Stimulated activated CD8-positive, alpha-beta memory T cell treated with anti-CD3 and anti-CD28 coated beads, Interleukin-15, amount 100 ng/mL, for 24 hours (primary cell): ENCODE data around the gene GCLM.
A peak's percentile ranks its signal among the peaks of the same experiment; 100 is the strongest.
"Not testable (repeated sequence)": the region's sequence is repeated elsewhere in the genome, so short reads cannot be mapped to it uniquely, and the experiment has no call there.

Experiments used
- DNase-seq: peaks from one replicate; pipeline ENCODE4 v3.0.0-alpha.2; 2020; ENCODE audit warnings: low read depth

Gene GCLM

DNA sequence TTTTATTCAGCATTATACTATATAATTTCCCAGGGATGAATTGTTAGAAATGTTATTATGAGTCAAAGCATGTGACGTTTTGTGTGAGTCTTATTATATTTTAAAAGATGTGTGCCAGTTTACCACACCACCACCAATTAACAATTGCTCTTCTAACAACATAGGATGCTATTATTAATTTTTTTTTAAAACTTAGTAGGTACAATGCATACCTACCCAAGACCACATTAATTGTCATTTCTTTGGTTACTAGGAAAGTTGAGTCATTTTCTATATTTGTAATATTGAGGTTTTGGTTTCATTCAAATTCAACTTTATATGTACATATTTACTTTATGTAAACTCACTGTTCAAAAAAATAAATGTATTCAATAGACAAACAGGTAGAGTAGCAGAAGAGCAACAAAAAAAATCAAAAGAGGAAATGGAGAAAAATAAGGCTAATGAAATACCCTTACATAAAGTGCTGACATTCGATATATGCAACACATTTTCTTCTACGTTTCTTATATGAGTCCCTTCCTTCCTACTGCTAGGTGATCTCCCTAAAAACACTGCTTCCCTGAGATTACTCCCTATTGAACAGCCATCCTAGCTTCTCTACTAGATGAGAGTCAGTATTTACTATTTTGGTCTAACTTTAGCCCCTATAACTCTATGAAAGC lies 9.6 kb downstream of the GCLM start:
- no peak for DNase-seq

DNA sequence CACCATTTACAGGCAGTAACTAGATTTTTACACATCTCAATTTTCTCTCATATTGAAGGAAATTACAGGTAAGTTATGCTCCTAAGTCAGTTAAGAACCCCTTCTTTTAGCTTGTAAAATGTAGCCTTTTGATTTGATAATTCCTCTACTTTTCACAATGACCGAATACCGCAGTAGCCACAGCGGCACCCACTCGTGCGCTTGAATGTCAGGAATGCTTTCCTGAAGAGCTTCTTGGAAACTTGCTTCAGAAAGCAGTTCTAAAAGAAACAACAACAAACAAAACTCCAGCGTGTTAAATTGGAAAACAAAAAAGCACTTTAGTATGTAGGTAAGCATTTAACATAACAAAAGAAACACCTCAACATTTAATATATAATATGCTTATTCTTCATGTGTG lies 20.3 kb downstream of the GCLM start:
- DNase-seq, result no peak

DNA sequence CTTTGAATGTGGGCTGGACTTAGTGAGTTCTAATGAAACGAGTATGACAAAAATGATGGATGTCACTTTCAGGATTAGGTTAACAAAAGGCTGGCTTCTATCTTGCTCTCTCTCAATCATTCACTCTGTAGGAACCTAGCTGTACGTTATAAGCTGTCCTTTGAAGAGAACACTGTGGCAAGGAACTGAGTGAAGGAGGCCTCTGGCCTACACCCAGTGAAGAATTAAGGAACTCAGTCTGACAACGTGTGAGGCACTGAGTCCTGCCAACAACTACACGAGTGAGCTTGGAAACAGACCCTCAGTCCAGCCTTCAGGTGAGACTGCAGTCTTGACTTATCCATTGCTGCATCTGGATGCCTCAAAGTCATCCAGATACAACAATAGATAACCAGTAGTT lies 27.0 kb downstream of the GCLM start:
- DNase-seq, result no peak

DNA sequence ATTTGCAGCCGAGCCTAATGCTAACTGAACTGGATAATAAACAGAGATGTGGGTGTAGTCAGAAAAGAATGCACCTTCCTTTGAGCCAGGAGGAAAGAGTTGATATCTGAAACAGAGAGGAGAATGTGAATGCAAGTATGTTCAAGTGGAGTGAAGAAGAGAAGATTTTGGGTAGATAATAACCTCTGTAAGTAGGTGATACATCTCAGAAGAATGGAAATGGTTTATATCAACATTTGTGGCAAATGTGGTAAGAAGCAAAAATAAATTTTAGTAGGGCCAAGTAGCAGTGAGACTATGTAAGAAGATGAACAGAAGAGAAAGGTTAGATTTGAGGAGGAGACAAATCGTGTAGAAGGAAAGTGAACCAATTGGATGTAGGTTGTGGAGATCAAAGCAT lies 28.5 kb downstream of the GCLM start:
- DNase-seq, result no peak

DNA sequence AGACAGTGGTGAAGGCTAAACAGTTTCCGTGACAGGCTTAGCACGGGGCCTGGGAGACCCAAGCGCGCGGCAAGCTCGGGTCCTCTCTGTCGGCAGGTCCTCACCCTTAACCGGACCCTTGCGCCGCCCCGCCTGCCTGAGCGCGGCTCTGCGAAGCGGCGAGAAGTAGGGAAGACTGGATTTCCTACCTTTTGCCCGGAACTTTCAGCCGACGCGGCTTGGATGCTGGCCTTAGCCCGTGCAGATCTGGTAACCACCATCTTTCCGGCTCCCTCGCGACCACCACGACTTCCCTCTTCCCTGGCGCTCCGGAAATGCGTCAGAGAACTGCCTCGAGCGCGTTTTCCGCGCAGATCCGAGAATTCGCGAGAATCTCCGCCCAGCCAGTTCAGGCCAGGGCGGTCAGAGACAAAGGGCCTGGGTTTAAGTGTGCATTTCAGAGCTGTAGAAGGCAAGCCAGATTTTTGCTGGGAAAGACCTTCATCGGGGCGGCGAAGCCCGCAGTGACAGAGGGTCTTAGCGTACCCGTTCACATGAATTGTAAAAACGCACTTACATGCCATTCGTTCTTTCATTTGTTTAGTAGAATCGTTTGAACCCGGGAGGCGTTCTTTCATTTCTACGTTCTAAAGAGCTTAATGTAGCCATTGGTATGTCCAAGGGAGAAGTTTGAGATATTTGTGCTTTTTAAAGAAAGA lies 30.2 kb downstream of the GCLM start, which contains the start of gene DNTTIP2:
TSS of gene DNTTIP2 (minus strand) at position 318 of the 698 bp plus-strand sequence. CDS start at position 260, 58 bp downstream.
- DNase-seq, result peak; percentile 65

DNA sequence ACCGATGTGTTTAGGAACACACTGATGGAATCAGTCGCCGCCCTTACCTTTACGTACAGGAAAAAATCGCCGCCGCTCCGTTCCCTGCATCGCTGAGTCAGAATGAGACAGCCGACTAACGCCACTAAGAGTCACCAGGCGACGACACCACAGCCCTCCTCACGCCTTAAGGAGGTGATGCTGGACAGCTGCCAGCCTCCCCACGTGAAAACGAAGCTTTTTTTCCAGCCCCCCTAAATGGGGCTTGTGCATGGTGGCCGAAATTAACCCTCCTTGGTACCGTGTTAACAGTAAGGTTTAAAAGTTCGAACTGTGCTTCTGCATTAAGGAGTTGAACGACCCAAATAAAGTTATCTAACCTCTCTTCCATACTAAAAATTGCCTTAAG lies 30.7 kb downstream of the GCLM start:
- DNase-seq, result peak; percentile 28

DNA sequence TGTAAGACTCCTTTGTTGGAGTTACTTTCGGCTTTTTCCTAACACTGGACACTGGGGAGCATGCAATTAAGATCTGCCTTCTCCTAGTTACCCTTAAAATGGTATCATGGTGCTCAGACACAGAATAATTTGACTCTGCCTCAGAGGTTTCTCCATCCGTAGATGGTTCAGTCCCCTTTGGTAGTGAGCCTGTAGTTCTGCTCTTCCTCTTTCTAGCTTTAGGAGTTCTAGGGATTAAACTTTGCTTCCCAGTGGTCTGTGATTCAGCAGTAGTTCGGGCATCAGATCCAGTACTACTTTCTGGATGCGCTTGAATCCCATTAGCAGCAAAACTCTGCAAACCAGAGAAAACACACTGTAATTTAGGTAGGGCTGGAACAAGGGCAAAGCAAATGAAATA lies 31.7 kb downstream of the GCLM start:
- DNase-seq, result no peak

DNA sequence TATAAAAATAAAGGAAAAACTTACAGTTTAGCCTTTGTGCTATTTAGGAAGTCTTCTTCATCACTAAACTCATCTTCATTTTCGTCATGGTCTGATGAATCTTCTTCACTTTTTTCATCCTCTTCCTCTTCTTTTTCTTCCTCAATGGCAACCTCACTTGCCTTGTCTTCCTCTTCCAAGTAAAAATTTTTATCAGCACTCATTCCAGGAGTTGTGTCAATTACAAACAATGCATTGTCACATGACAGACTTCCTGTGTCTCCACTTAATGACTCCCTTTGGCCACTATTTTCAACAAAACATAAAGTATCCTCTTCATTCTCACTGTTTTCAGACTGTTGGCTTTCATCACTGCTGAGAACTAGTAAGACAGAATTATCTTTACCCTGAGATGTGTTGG lies 33.0 kb downstream of the GCLM start:
- DNase-seq, result no peak

DNA sequence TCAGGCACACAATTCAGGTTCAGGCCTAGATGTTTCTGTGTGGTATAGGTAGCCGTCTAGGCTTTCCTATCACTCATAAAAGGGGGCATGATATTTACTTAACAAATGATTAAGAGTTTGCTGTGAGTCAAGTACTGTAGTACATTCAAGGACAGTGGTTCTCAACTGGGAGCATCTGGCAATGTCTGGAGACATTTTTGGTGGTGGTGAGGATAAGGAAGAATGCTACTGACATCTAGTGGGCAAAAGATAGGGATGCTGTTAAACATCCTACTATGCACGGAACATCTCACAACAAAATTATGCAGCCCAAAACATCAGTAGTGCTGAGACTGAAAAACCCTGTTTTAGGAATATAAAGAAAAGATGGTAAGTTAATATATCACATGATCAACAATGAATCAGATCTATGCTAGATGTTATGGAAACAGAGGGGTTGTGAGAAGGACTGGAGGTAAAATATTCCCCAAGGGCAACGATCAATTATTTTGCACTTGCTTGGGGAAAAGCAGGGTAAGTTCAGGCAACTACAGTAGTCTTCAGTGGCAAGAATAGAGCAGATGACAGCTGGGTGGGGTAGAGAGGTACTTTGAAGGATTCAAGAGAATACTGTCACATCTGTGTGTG lies 35.1 kb downstream of the GCLM start:
- DNase-seq, result no peak

DNA sequence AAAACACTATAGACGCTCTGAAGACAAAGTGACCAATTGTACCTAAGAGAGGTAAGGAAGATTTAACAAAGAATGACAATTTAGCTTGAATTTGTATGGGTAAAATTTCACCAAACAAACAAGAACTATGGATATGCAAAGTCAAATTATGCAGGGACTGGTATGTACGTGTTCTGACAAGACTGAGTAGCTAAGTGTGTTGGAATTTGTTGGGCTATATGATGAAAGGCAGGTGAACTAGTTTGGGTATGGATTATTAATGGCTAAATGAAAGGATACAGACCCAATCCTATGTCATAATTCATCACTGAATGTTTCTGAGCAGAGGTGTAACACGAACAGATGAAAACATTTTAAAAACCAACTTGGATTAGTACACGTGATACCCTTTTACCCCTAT lies 37.9 kb downstream of the GCLM start:
- no peak for DNase-seq

DNA sequence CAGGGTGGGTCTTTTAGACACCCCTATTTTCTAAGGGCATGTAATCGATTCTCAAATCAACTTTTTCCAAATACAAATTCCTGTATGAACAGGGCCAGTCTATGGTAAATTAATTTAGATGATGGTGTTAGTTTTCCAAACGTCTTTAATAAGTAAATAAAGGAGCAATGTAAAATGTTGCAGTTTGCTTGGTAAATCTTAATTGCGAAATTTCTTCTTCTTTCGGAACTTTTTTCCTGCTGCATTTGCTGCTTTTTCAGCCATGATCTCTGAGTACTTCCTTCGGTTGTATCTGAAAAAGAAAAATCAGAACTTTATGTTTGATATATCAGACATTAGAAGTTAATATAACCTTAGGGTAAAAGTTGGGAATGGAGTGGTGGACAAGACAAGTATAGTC lies 39.6 kb downstream of the GCLM start:
- no peak for DNase-seq

DNA sequence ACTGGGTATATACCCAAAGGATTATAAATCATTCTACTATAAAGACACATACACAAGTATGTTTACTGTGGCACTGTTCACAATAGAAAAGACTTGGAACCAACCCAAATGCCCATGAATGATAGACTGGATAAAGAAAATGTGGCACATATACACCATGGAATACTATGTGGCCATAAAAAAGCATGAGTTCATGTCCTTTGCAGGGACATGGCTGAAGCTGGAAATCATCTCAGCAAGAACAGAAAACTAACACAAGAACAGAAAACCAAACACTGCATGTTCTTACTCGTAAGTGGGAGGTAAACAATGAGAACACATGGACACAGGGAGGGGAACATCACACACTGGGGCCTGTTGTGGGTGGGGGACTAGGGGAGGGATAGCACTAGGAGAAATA lies 40.7 kb downstream of the GCLM start:
- DNase-seq, result not testable (repeated sequence)

DNA sequence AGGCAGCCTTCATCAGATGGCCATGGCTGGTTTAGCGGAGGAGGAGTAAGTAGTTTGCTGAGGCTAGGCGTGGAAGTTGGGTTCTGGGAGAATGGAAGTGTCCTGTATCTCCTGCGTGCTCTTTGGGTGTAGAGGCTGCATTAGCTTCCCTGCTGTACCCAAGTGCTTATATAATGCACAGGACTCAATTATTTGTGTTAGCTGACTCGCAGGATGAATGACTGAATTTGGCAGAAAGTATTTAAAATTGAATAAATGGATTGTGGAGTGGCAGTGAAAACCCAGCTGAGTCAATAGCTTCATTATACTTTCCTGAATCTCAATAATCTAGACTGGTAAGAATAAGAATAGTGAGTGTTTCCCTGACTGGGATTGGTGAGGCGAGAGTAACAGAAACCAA lies 44.0 kb downstream of the GCLM start:
- no peak for DNase-seq

DNA sequence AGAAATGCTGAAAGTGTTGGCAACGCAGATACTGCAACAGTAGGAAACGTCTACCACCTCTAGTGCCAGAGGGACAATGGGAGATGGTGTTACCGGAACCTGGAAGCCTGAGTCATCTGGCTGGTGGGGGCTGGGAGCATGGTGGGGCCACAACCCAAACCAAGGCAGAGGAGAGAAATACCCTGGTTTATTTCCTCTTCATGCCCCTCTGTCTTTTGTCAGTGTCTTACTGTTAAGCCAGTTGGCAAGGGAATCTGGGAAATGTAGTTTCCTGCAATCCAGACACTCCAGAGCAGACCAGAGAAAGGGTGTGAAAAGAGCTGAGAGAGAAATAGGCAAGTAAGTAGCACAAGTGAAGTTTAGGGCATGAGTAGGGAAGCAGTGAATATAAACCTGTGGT lies 45.1 kb downstream of the GCLM start:
- no peak for DNase-seq

DNA sequence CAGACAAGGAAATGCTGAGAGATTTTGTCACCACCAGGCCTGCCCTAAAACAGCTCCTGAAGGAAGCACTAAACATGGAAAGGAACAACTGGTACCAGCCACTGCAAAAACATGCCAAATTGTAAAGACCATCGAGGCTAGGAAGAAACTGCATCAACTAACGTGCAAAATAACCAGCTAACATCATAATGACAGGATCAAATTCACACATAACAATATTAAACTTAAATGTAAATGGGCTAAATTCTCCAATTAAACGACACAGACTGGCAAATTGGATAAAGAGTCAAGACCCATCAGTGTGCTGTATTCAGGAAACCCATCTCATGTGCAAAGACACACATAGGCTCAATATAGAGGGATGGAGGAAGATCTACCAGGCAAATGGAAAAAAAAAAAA lies 51.6 kb downstream of the GCLM start:
- not testable (repeated sequence) for DNase-seq

DNA sequence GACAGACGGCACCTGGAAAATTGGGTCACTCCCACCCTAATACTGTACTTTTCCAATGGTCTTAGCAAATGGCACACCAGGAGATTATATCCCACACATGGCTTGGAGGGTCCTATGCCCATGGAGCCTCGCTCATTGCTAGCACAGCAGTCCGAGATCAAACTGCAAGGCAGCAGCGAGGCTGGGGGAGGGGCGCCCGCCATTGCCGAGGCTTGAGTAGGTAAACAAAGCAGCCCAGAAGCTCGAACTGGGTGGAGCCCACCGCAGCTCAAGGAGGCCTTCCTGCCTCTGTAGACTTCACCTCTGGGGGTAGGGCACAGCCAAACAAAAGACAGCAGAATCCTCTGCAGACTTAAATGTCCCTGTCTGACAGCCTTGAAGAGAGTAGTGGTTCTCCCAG lies 53.2 kb downstream of the GCLM start:
- not testable (repeated sequence) for DNase-seq

DNA sequence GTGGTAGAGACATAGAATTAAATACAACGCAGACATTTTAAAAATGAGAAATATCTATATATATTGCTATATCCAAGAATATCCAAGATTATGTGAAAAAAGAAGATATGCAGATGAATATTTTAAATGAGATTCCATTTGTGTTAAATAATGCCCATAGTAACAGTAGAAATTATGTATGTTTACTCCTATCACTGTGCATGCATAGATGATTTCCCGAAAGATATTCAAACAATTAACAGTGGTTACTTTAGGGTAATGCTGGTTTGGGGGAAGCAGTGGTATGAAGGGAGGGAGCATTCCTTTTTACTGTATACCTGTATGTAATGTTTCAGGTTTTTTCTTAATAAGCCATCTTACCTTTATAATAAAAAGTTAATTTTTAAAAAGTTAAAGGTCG lies 55.3 kb downstream of the GCLM start:
- no peak for DNase-seq

DNA sequence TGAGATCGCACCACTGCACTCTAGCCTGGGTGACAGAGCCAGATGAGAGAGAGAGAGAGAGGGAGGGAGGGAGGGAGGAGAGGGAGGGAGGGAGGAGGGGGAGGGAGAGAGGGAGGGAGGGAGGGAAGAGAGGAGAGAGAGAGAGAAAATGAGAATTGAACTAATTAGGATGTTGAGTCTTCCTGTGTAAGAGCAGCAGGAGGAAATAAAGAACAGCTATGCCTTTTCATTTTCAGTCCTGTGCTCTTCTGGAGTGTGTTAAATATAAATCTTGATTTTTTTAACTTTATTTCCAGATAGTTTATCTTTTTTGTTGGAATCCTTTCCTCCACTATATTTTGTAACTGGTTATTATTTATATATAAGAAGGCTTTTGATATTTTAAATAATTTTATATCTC lies 57.4 kb downstream of the GCLM start:
- DNase-seq, result no peak

DNA sequence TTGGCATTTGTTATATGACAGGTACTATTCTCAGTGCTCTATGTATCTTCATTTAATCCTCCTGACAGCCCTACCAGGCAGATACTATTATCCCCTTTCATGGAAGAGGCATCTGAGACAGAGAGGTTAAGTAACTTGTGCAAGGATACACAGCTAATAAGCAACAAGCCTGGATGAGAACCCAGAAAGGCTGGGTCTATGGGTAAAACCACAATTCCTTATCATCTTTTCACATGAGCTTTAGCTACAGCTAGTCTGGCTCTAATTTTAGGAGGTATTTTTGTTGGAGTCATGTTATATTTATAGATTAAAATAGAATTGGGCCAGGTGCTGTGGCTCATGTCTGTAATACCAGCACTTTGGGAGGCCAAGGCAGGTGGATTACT lies 57.9 kb downstream of the GCLM start:
- no peak for DNase-seq

DNA sequence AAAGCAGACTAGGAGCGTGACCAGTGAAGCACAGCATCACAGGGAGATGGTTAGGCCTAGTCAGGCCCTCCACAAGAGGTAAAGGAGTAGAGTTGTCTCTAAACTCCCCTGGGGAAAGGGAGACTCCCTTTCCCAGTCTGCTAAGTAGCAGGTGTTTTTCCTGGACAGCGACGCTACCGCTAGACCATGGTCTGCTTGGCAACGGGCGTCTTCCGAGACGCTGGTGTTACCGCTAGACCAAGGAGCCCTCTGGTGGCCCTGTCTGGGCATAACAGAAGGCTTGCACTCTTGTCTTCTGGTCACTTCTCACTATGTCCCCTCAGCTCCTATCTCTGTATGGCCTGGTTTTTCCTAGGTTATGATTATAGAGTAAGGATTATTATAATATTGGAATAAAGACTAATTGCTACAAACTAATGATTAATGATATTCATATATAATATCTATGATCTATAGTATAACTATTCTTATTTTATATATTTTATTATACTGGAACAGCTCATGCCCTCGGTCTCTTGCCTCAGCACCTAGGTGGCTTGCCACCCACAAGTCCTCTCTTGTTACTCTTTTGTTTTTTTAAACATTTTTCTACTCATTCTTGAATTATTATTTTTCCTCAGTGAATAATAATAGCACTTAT lies 58.4 kb downstream of the GCLM start:
- peak; percentile 4 for DNase-seq

DNA sequence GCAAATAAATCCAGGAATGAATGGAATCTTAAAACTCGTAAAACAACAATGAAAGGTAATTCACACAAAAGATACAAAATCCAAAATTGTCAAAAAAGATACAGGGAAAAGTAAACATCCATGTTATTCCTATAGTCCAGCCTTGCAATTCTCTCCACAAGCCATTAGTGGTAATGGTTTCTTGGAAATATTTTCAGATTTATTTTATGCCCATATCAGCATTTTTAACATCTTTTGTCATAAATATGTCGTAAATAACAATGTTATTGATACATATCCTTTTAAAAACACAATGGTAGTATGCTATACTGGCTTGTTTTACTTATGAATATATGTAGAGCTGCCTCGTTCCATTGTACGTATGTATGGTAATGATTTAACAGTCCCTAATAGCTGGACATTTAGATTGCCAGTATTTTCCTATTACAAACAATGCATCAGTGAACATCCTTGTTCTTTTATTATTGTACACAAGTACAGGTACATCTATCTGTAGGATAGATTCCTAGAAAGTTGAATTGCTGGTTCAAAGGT lies 60.8 kb downstream of the GCLM start:
- no peak for DNase-seq

DNA sequence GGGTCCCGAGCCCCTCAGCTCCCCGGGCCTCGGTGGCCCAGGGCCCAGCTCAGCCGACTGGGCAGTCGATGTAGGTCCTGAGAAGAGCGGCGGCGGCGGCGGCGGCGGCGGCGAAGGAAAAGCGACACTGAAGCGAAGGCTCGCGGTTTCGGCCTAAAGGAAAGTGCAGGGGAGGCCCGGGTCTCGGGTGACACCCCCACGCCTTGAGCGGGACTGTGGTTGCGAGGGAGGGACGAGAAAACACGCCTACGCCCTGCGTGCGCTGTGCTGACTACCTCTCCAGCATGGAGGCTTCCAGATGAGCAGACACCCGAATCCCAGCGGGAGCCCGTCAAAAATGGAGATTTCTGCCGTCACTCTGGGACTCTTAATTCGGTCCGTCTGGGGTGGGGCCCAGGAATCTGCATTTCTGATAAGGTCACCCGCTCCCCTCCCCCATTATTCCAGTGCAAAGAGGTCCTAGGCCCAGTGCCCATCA lies 61.4 kb downstream of the GCLM start:
- peak; percentile 41 for DNase-seq
